Measurements from ENCODE around the gene FDX1.
"Not testable (repeated sequence)": the region's sequence is repeated elsewhere in the genome, so short reads cannot be mapped to it uniquely, and the experiment has no call there.

The FDX1 gene, protein sequence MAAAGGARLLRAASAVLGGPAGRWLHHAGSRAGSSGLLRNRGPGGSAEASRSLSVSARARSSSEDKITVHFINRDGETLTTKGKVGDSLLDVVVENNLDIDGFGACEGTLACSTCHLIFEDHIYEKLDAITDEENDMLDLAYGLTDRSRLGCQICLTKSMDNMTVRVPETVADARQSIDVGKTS

DNA sequence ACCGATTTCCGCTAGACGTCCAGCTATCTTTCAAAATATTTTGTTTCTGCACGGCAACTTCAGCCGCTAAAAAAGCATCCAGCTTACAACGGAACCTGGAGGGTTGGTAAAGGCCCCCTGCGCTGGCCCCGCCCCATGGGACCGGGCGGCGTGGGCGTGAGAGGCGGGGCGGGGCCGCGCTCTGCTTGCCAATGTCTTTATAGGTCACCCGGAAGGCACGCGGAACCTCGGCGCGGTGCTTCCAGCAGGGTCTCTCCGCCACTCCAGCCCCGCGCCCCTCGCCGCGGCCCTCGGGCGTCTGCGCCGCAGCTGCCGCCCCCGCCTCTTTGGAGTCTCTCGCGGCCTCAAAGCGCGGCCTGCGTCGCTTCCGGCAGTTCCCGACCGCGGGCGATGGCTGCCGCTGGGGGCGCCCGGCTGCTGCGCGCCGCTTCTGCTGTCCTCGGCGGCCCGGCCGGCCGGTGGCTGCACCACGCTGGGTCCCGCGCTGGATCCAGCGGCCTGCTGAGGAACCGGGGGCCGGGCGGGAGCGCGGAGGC is at the start of gene FDX1:
TSS of gene FDX1 (plus strand) at position 218 of the 536 bp plus-strand sequence. CDS start at position 391, 173 bp downstream.
- peak; percentile 73 for DNase-seq (ENCODE audit: low spot score)

DNA sequence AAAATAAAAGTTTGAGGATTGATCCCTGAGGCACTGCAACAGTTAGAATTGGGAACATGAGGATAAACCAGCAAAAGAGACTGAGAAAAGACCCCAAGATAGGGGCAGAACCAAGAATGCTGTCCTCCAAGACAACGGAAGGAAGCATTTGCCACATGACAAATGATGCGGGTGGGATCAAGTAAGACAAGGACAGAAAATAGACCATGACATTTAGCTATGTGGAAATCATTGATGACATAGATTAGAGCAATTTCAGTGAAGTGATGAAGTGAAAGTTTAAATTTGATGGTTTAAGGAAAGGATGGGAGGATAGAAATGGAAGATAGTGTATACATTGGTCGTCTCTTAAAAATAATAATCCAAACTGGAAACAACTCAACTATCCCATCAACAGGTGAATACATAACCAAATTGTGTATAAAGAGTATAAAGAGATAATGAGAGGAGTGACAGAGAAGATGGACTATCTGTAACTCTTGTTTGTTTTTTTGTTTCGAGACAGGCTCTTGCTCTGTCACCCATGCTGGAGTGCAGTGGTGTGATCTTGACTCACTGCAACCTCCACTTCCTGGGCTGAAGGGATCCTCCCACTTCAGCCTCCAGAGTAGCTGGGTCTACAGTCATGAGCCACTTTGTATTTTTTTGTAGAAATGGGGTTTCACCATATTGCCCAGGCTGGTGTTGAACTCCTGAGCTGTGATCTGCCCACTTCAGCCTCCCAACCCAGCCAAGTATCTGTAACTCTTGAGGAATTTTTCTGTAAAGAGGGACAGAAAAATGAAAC is 48.7 kb upstream of the FDX1 start:
- DNase-seq (ENCODE audit: low spot score) = no peak

DNA sequence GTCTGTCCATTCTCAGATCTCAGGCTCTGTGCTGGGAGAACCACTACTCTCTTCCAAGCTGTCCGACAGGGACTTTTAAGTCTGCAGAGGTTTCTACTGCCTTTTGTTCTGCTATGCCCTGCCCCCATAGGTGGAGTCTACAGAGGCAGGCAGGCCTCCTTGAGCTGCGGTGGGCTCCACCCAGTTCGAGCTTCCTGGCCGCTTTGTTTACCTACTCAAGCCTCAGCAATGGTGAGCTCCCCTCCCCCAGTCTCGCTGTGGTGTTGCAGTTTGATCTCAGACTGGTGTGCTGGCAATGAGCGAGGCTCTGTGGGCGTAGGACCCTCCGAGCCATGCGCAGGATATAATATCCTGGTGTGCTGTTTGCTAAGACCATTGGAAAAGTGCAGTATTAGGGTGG is 41.5 kb upstream of the FDX1 start:
- not testable (repeated sequence) for DNase-seq (ENCODE audit: low spot score)

DNA sequence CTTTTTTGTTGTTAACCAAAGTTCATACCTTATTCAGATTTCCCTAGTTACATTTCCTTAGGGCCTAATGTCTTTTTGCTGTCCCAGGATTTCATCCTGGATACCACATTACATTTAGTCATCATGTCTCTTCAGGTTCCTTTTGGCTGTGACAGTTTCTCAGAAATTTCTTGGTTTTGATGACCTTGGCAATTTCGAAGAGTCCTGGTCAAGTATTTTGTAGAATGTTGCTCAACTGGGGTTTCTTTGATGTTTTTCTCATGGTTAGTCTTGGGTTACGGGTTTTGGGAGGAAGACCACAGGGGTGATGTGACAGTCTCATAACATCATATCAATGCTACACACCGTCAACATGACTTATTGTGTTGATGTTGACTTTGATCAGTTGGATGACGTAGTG is 39.8 kb upstream of the FDX1 start:
- no peak for DNase-seq (ENCODE audit: low spot score)

DNA sequence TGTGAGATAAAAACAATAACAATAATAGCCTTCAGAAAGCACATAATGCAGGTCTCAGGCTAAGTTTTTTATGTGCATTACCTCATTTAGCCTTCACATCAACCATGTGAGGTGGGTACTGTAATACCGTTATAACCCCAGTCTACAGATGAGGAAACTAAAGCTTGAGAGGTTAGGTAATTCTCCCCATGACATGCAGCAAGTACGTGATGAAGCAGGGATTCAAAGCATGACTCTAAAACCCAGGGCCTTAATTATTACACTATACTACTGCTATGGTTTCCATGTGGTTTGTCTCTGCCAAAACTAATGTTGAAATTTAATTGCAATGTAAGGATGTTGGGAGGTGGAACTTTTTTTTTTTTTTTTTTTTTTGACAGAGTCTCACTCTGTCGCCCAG is 37.7 kb upstream of the FDX1 start:
- DNase-seq (ENCODE audit: low spot score) = no peak

DNA sequence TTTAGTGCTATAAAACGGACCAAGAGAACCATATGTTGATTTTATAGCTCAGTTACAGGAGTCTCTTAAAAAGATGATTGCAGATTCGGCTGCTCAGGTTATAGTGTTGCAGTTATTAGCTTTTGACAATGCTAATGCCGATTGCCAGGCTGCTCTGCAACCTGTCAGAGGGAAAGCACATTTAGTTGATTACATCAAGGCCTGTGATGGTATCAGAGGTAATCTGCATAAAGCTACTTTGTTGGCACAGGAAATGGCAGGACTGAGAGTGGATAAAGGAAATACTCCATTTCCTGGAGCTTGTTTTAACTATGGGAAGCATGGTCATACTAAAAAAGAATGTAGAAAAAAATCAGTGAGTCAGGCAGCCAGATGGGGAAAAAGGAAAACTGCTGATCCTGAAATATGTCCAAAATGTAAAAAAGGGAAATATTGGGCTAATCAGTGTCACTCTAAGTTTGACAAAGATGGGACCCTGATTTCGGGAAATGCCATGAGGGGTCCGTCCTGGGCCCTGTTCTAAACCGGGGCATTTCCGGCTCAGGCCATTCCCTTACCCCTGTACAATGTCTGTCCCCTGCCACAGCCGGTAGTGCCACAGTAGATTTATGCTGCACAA is 32.0 kb upstream of the FDX1 start:
- not testable (repeated sequence) for DNase-seq (ENCODE audit: low spot score)

DNA sequence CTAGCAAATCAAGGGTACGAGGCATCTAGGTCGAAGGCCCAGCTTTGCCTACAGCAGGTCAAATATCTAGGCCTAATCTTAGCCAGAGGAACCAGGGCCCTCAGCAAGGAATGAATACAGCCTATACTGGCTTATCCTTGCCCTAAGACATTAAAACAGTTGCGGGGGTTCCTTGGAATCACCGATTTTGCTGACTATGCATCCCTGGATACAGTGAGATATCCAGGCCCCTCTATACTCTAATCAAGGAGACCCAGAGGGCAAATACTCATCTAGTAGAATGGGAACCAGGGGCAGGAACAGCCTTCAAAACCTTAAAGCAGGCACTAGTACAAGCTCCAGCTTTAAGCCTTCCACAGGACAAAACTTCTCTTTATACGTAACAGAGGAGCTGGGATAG is 26.2 kb upstream of the FDX1 start:
- not testable (repeated sequence) for DNase-seq (ENCODE audit: low spot score)

DNA sequence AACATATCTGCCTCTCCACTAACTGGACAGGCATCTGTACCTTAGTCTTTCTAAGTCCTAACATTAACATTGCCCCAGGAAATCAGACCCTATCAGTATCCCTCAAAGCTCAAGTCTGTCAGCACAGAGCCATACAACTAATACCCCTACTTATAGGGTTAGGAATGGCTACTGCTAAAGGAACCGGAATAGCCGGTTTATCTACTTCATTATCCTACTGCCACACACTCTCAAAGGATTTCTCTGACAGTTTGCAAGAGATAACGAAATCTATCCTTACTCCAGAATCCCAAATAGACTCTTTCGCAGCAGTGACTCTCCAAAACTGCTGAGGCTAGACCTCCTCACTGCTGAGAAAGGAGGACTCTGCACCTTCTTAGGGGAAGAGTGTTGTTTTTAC is 24.1 kb upstream of the FDX1 start:
- not testable (repeated sequence) for DNase-seq (ENCODE audit: low spot score)

DNA sequence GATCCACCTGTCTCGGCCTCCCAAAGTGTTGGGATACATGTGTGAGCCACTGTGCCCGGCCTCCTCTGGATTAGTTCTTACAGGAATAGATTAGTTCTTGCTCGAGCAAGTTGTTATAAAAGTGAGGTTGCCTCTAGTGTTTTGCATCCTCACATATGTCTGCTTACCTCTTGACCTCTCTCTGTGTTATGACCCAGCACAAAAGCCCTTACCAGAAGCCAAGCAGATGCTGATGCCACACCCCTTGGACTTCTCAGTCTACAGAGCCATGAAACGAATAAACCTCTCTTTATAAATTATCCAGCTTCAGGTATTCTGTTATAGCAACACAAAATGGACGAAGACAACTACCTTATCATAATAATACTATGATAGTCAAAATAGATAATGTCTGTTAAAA is 22.4 kb upstream of the FDX1 start:
- DNase-seq (ENCODE audit: low spot score) = no peak

DNA sequence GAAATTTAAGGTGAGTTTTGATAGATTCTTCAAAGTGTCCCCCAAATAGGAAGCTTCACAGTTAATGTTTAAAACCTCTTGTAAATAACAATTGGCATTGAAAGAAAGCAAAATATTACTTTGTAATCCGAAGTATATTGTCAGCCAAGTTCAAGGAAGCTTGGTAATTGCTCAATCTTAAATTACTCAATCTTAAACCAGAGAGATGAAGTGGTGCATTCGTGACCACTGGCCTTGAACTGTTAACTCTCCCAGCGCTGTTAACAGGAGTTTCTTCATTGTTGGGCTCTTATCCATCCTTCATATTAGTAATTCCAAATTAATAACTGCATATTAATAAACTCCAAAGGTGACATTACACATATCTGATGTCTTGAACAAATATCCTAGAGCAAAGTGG is 20.6 kb upstream of the FDX1 start:
- DNase-seq (ENCODE audit: low spot score) = no peak

DNA sequence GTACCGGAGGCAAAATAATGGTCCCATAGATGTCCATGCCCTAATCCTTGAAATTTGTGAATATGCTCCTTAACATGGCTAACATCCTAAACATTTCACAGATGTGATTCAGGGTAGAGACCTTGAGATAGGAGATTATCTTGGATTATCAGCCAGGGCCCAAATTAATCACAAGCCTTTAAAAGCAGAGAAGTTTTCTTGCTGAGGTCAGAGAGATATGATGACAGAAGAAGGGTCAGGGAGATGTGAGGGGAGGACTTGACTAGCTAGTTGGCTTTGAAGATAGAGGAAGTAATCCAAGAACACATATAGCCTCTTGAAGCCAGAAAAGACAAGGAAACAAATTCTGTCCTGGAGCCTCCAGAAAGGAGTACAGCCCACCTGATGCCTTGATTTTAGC is 19.1 kb upstream of the FDX1 start:
- DNase-seq (ENCODE audit: low spot score) = no peak

DNA sequence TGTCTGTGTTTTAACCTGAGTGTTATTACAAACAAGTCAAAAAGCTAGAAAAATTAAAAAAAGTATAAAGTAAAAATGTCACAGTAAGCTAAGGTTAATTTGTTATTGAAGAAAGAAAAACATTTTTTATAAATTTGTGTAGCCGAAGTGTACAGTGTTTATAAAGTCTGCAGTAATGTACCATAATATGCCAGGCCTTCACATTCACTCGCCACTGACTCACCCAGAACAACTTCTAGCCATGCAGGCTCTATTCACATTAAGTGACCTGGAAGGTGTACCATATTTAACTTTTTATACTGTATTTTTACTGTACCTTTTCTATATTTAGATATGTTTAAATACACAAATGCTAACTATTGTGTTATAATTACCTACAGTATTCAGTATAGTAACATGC is 14.7 kb upstream of the FDX1 start:
- no peak for DNase-seq (ENCODE audit: low spot score)

DNA sequence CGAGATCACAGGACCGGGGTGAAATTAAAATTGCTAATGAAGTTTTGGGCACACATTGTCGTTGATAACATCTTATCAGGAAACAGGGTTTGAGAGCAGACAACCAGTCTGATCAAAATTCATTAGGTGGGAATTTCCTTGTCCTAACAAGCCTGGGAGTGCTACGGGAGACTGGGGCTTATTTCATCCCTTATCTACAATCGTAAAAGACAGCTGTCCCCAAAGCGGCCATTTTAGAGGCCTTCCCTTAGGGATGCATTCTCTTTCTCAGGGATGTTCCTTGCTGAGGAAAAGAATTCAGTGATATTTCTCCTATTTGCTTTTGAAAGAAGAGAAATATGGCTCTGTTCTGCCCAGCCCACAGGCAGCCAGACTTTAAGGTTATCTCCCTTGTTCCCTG is 8.1 kb upstream of the FDX1 start:
- not testable (repeated sequence) for DNase-seq (ENCODE audit: low spot score)

DNA sequence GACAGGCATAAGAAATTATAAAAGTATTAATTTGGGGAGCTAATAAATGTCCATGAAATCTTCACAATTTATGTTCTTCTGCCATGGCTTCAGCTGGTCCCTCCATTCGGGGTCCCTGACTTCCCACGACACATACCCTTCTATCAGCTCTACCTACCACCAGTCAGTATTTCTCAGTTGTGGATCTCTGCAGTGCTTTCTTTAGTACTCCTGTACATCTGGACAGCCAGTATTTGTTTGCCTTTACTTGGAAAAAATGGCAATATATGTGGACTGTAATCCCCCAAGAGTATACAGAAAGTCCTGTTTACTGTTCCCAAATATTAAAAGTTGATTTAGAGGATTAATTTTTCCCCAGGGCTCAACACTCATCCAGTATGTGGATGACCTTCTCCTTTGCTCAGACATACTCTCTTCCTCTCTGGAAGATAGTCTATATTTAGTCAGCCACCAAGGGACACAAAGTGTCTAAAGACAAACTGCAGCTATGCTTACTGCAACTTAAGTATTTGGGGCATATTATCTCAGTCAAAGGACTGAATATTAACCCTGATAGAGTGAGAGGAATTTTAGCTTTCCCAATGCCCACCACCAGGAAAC is 7.3 kb upstream of the FDX1 start:
- no peak for DNase-seq (ENCODE audit: low spot score)

DNA sequence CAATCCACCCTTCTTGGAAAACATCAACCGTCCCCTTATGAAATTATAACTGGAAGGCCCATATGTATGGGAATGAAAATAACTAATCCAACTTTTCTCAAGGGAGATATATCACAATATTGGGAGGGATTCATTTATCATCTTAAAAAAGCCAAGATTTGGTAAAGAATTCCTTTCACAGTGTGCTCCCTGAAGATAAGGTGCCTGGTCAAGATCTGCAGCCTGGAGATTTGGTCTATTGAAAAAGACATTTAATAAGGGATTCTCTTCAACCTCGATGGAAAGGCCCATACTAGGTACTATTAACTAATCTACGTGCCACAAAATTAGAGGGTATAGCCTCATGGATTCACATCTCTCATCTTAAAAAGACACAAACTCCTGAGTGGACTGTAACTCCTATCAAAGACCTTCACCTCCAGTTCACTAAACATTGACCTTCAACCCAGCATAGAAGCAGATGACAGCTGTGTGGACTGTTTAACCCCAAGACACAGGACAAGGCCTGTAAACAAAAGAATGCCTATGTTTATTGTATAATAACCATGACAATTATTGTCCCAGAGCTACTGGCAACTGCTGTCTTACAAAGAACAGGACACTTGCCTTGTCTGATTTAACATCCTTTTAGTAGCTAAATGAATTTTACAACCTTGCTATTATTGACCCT is 4.8 kb upstream of the FDX1 start:
- DNase-seq (ENCODE audit: low spot score) = no peak

DNA sequence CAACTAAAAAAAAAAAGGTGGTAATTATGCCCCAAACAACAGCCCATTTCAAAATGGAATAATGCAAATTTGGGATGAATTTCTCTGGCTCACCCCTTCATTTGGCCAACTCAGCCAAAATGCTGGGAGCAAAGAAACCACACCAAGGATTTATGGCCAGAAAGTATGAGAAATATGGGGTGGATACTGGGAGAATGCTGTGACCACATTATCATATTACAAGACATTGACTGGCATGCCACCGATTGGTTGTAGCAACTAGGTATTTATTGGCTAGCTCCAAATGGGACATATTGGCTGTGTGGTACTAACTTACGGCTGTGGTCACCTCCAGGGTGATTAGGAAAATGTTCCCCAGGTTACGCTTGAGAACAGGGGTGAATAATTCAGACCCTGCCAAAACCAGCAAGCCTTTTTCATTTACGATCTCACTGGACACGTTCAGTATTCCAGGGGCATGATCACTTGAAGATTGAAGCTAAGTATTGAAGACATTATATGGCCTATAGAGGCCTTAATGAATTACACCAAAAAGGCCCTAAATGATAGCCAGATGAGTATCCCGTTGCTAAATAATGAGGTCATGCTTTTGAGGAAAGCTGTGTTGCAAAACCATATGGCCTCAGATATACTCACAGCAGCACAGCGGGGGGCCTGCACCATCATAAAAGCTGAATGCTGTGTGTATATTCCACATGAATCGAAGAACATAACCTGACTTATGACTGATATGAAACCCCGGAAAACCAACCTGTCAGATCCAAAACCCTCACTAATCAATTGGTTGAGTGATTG is 3.8 kb upstream of the FDX1 start:
- no peak for DNase-seq (ENCODE audit: low spot score)

DNA sequence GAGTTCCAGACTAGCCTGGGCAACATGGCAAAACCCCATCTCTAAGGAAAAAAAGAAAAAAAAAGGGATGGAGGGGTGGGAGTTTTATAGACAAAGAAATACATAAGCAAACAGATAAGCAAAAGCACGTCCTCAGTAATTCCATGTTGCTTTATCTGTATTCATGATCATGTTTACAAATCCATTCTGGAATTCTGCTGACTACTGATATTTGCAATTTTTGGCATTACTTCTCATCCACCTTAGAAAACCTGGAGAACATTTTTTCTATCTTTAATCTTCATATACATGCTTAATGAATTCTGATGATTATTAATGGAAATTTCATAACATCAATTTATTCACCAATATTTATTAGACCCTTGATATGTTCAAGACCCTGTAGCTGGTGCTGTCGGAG is 1.7 kb upstream of the FDX1 start:
- DNase-seq (ENCODE audit: low spot score) = no peak

DNA sequence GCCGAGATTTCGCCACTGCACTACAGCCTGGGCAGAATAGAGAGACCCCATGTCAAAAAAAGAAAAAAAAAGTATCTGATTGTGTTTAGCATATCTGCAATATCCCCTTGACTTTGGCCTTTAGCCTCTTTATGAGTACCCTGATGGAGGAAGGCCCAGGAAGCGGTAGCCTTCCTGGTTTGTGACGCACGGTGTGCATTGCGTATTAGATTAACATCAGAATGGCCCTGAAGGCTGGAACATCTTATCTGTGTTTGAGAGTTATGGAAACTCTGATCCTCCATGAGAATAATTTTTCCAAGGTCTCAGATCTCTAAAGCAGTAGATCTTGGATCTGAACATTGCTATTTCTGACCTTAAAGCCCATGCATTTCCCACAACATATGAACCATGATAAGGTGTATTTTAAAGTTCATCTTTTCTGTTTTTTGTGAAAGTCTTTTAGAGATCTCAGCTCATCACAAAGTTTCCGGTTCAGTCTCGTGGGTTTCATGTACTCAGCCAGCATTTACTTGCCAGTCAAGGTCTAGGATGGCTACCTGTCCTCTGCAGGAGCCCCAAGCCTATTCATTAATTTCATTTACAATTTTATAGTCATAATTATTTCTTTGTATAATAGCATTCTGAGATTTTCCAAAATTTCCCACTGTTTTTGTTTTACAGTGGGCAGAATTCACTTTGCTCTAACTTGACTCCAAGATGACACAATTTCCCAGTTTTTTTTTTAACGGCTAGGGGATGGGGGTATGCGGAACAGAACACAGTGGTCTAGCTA is 605 bp upstream of the FDX1 start:
- DNase-seq (ENCODE audit: low spot score) = peak; percentile 40

DNA sequence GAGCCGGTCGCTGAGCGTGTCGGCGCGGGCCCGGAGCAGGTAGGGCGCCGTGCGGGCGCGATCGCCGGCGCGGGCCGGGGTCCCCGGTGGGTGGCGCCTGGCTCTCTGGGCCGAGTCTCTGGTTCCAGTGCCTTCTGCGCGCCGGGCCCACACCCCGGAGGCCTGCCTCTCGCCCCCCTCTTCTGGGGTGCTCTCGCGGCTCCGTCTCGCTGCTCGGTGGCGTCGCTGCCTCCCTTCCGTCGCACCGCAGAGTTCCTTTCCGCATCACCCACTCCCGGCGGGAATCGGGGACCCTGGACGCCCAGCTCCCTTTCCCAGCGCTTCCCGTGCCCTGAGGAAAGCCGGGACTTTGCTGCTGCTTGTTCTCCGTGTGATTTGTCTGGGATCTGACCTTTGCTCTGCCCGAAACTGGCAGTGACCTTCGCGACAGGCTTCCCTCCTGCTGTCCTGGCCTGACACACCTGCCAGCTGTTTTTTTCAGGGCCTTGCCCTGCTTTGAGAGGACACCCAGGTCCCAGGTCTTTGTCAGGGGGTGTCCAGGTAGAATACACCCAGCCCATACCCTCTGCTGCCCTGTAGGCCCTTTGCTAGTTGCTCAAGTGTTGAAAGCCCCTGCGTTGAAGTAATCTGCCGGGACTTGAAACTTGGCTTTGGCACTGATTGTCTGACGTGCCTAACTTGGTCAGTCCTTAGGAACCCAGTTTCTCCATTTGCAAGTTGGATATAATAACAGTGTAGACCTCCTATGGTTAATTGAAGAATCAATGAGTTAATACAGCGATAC is 711 bp downstream of the FDX1 start:
- DNase-seq (ENCODE audit: low spot score) = no peak

Data from pons (tissue), 1 donor.